GM12875 (cell line): ENCODE results near the gene MICAL3.

Experiments used
- H3K4me3 ChIP-seq: one replicate; pipeline ENCODE4 v1.5.1; 2011; ENCODE audit warnings: low read depth, low read length, control low read depth
- TF ChIP-seq, protein P1 (sequence below): IDR thresholded peaks from 2 replicates; pipeline ENCODE4 v1.5.1; 2011; ENCODE audit warnings: low read depth, mild to moderate bottlenecking, control low read depth, inconsistent platforms, low read length, moderate library complexity, borderline replicate concordance; ENCODE audit not compliant: insufficient read depth

The MICAL3 gene

DNA sequence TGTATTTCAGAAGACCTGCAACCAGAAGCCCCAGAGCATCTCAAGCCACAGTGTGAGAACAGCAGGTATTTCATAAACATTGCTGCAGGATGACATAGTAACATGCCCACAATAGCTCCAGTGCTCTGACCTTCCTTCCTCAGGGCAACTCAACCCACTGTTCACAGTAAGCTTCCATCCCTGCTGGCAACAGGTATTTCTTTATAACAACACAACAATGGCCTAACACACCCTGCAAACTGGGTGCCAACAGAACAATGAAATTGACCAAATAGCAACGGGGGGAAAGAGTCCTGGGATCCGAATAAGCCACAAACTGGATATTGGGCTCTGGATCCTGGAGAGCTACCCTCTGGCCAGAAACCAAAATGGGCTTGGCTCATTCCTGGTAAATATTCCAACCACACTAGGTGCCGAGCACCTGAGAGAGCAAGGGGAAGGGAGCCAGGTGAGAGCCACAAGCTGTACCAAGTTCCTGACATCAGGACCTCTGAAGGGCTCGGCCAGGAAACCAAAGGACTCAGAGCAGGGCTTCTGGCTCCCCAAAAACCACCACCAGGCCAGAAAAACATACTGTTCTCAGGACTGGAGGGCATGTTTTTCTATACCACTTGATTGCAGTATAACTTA is 99.5 kb downstream of the MICAL3 start:
- H3K4me3 ChIP-seq = no peak overlapping the region
- TF ChIP-seq, protein P1, sequence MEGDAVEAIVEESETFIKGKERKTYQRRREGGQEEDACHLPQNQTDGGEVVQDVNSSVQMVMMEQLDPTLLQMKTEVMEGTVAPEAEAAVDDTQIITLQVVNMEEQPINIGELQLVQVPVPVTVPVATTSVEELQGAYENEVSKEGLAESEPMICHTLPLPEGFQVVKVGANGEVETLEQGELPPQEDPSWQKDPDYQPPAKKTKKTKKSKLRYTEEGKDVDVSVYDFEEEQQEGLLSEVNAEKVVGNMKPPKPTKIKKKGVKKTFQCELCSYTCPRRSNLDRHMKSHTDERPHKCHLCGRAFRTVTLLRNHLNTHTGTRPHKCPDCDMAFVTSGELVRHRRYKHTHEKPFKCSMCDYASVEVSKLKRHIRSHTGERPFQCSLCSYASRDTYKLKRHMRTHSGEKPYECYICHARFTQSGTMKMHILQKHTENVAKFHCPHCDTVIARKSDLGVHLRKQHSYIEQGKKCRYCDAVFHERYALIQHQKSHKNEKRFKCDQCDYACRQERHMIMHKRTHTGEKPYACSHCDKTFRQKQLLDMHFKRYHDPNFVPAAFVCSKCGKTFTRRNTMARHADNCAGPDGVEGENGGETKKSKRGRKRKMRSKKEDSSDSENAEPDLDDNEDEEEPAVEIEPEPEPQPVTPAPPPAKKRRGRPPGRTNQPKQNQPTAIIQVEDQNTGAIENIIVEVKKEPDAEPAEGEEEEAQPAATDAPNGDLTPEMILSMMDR = no peak

DNA sequence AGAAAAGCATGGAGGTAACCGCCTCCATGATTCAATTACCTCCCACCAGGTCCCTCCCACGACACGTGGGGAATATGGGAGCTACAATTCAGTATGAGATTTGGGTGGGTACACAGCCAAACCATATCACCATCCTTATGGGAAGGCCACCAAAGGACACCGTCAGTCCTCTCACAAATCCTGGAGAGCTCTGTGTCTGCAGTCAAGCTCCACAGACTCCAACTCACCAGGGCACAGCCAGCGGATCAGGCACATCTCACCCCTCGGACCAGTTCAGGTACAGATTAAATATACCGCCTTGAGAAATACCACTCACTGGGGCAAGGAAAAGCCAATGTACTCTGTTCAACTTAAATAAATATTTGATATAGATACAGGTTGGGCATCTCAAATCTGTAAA is 100.3 kb downstream of the MICAL3 start:
- no peak overlapping the region for H3K4me3 ChIP-seq
- TF ChIP-seq, protein P1 = no peak

DNA sequence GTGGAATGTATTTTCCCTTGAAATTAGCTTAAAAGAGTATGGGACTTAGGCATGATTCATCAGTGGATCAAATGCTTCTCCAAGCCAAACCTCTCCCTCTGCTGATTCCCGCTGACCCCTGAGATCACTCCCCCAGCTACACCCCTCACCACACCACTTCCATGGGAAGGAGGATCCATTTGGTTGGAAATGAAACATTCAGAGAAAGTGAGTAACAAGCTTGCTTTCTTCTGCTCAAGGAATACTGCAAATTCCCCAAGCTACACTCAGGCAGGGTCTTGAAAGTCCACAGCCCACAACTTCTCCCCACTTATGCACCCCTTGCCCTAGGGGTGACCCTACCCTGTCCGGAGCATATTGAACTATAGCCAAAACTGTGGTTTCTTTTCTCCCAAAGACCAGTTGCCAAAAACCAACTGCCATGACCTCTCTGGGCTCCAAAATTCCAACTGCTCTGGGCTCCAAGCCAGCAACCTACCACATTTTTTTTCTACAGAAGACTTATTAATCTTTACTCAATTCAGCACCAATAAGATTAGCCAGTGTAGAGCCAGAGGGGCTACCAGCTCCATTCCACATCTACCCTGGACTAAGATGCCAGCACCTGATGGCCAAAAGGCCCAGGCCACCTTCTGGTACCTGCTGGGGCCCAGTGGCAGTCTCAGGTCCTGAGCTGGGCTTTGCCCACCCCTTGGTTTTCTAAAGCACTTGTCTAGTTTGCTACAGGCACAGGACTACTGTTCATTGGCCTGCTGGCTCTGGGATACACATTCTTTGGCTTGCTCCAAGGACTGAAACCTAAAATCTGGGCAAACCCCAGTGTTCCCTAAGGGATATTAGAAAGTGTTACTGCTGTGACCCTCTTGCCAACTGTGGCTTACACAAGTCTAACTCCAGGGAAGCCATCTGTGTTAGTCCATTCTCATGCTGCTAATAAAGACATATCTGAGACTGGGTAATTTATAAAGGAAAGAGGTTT is 101.1 kb downstream of the MICAL3 start:
- TF ChIP-seq, protein P1 = no peak
- no peak overlapping the region for H3K4me3 ChIP-seq

DNA sequence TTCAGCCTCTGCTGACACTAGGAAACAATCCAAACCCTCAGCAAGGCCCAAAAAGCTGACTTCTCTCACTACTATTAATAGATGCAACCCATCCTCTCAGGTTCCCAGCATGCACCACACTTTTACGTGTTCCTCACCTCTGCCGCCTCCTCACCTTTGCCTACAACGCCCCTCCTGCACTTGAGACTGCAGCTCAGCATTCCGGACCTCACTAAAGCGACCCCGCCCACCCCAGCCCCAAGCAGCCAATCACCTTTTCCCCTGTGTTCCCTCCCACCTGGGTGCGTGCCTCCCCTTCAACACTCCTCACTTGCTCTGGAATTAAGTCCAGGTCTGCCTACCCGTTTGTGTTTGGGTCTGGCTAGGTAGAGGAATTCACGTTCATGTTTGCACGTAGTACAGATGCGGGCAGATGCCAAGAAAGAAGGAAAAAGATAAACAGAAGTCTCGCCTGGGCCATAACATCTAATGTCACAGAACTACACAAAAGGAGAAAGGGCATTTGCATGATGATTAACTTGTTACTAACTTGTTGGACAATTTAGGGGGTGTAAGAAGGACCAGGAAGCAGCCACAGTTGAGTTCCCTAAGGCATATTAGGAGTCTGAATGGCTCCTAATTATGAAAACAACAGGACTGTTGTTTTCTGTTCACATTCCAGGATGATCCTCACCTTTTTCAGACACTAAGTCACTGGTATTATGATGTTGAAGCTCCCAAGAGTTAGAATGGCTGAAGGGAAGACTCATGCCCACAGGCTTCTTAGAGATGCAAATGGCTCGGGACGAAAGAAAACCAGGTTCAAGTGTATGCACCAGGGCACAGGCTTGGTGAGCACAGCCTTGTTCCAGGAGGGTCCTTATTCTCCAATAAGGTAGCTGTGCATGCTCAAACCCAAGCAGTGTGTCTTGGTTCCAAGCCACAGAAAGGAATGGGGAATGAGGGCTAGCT is 102.2 kb downstream of the MICAL3 start:
- TF ChIP-seq, protein P1 = no peak
- no peak overlapping the region for H3K4me3 ChIP-seq

DNA sequence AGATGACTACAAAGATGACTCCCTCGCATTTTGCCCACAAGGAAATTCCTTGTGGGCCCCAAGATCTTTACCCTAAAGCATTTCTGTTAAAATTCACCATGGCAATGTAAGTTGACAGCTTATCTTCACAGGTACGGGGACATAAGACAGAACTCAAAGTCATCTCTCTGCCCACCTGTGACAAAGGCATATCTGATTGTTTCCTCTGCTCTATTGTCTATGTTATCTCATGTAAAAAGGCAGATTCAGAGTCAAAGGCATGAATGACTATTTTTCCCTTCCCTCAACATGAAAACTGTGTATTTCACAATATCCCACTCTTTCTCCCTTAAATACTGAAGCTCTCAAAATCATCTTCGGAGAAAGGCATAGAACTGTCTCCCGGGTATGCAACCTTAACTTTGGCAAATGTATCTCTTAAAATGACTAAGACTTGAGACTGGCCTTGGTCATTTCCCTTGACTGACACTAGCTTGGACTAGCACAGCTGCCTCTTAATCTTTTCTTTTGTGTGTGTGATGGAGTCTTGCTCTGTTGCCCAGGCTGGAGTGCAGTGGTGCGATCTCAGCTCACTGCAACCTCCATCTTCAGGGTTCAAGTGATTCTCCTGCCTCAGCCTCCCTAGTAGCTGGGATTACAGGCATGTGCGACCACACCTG is 103.2 kb downstream of the MICAL3 start:
- no peak overlapping the region for H3K4me3 ChIP-seq
- TF ChIP-seq, protein P1 = no peak

DNA sequence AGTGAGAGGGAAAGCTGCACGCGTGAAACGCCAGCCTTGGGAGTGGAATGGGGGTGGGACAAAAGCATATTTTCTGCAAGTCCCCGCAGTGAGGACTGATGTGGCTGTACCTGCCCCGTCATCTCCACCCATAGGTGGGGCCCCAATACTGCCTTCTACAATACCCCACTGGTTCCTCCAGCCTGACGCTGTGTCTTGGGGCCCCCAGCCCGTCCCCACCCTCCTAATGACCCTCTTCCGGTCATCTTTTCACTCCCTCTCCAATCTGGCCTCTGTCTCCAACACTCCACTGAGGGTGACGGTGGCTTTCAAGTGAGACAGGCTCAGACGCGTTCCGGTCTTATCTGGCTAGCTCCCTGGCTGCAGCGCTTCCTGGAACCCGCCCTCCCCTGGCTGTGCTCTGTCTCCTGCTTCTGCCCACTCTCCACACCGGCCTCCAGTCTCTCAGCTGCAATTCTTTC is 104.2 kb downstream of the MICAL3 start:
- no peak overlapping the region for H3K4me3 ChIP-seq
- TF ChIP-seq, protein P1 = no peak
